C4-2B (cell line): ENCODE results near the gene KIZ.

Experiments used
- ZFX ChIP-seq: fragments of 450-650 bp; IDR thresholded peaks from 2 replicates; pipeline ENCODE4 v1.6.1; 2017
- TF ChIP-seq, protein P1 (sequence below): fragments of 450-650 bp; conservative IDR thresholded peaks from 2 replicates; pipeline ENCODE4 v1.5.1; 2017; ENCODE audit warnings: mild to moderate bottlenecking

DNA sequence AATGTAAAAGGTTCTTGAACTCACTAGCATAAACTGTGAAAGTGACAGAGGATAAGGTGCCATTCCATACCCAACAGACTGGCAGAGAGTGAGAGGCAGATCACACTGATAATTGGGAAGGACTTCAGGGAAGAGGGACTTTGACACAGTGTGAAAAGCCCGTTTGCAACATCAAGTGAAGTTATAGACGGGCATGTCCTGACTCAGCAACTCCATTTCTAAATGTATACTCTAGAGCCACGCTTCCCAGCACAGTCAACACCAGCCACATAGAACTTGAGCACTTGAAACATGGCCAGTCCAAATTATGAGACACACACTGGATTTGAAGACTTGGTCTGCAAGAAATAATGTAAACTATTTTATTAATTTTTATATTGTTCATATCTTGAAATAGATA lies 131.3 kb downstream of the KIZ start:
- TF ChIP-seq, protein P1, sequence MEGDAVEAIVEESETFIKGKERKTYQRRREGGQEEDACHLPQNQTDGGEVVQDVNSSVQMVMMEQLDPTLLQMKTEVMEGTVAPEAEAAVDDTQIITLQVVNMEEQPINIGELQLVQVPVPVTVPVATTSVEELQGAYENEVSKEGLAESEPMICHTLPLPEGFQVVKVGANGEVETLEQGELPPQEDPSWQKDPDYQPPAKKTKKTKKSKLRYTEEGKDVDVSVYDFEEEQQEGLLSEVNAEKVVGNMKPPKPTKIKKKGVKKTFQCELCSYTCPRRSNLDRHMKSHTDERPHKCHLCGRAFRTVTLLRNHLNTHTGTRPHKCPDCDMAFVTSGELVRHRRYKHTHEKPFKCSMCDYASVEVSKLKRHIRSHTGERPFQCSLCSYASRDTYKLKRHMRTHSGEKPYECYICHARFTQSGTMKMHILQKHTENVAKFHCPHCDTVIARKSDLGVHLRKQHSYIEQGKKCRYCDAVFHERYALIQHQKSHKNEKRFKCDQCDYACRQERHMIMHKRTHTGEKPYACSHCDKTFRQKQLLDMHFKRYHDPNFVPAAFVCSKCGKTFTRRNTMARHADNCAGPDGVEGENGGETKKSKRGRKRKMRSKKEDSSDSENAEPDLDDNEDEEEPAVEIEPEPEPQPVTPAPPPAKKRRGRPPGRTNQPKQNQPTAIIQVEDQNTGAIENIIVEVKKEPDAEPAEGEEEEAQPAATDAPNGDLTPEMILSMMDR = no peak
- TF ChIP-seq ZFX = no peak
